ENCODE measurements around the gene UTS2. TPM values are rescaled to one million over a fixed set of nuclear protein-coding genes. Genes with fewer than 3 reads are reported as not detected.

The UTS2 gene
- total RNA-seq, 1 experiment from 2014 or later: not detected

GRCh38 chr1:7878027-7878426, 25.2 kb upstream of the UTS2 start (continued):
- TF ChIP-seq E2F4 (CRISPR knock-in tag; IDR thresholded peaks at IDR 0.05; ENCODE audit: borderline replicate concordance, low read depth) (no peak), NFYB (CRISPR knock-in tag; conservative IDR thresholded peaks at IDR 0.05; ENCODE audit: low read depth) (no peak), TEAD4 (CRISPR knock-in tag; IDR thresholded peaks at IDR 0.05) (no peak), PRRX2 (CRISPR knock-in tag; IDR thresholded peaks at IDR 0.05) (no peak), PREB (CRISPR knock-in tag; IDR thresholded peaks at IDR 0.05; ENCODE audit: borderline replicate concordance) (no peak), ESRRA (CRISPR knock-in tag; IDR thresholded peaks at IDR 0.05; ENCODE audit: borderline replicate concordance) (no peak), IRF1 (CRISPR knock-in tag; IDR thresholded peaks at IDR 0.05) (no peak), TP53 (CRISPR knock-in tag; IDR thresholded peaks at IDR 0.05) (no peak)
- TF ChIP-seq, protein P1, sequence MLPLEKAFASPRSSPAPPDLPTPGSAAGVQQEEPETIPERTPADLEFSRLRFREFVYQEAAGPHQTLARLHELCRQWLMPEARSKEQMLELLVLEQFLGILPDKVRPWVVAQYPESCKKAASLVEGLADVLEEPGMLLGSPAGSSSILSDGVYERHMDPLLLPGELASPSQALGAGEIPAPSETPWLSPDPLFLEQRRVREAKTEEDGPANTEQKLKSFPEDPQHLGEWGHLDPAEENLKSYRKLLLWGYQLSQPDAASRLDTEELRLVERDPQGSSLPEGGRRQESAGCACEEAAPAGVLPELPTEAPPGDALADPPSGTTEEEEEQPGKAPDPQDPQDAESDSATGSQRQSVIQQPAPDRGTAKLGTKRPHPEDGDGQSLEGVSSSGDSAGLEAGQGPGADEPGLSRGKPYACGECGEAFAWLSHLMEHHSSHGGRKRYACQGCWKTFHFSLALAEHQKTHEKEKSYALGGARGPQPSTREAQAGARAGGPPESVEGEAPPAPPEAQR (CRISPR knock-in tag; IDR thresholded peaks at IDR 0.05): no peak

- Mint-ChIP-seq H3K27me3 (ENCODE audit: low read depth) (peaks cover 2% of the 10 kb centered on the region; the same call in 1 of the 2 replicates), H3K36me3 (peaks cover 2% of the 10 kb centered on the region; the same call in 1 of the 2 replicates), H3K9me3 (peaks cover 25% of the 10 kb centered on the region), H3K4me1 (no peaks in the 10 kb centered on the region), H3K27ac (no peak overlapping the region), H3K4me3 (no peak overlapping the region)
- ChIA-PET POLR2A (interaction anchor here (0.5 kb wide), 1 partner anchor 31 kb away, joined by 3 read pairs; no protein-coding TSS in a partner anchor), CTCF (interaction anchor here (0.7 kb wide), 1 partner anchor 207 kb away, joined by 3 read pairs; no protein-coding TSS in a partner anchor)
- ATAC-seq: no peak
- no peak for DNase-seq (ENCODE audit: low spot score)
- TF ChIP-seq RORB (CRISPR knock-in tag; IDR thresholded peaks at IDR 0.05) (no peak), JAZF1 (CRISPR knock-in tag; IDR thresholded peaks at IDR 0.05) (no peak), MLX (CRISPR knock-in tag; IDR thresholded peaks at IDR 0.05) (no peak), CDX4 (CRISPR knock-in tag; IDR thresholded peaks at IDR 0.05; ENCODE audit: borderline replicate concordance) (no peak), PREB (CRISPR knock-in tag; IDR thresholded peaks at IDR 0.05; ENCODE audit: borderline replicate concordance) (no peak), MAX (CRISPR knock-in tag; IDR thresholded peaks at IDR 0.05) (no peak), GABPB1 (CRISPR knock-in tag; IDR thresholded peaks at IDR 0.05) (no peak), TCF7 (CRISPR knock-in tag; IDR thresholded peaks at IDR 0.05; ENCODE audit: low read depth) (no peak), MYBL2 (CRISPR knock-in tag; IDR thresholded peaks at IDR 0.05) (no peak), SOX15 (CRISPR knock-in tag; IDR thresholded peaks at IDR 0.05) (no peak)
- TF ChIP-seq, protein P2, sequence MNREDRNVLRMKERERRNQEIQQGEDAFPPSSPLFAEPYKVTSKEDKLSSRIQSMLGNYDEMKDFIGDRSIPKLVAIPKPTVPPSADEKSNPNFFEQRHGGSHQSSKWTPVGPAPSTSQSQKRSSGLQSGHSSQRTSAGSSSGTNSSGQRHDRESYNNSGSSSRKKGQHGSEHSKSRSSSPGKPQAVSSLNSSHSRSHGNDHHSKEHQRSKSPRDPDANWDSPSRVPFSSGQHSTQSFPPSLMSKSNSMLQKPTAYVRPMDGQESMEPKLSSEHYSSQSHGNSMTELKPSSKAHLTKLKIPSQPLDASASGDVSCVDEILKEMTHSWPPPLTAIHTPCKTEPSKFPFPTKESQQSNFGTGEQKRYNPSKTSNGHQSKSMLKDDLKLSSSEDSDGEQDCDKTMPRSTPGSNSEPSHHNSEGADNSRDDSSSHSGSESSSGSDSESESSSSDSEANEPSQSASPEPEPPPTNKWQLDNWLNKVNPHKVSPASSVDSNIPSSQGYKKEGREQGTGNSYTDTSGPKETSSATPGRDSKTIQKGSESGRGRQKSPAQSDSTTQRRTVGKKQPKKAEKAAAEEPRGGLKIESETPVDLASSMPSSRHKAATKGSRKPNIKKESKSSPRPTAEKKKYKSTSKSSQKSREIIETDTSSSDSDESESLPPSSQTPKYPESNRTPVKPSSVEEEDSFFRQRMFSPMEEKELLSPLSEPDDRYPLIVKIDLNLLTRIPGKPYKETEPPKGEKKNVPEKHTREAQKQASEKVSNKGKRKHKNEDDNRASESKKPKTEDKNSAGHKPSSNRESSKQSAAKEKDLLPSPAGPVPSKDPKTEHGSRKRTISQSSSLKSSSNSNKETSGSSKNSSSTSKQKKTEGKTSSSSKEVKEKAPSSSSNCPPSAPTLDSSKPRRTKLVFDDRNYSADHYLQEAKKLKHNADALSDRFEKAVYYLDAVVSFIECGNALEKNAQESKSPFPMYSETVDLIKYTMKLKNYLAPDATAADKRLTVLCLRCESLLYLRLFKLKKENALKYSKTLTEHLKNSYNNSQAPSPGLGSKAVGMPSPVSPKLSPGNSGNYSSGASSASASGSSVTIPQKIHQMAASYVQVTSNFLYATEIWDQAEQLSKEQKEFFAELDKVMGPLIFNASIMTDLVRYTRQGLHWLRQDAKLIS (CRISPR knock-in tag; IDR thresholded peaks at IDR 0.05; ENCODE audit: borderline replicate concordance): no peak
- TF ChIP-seq, protein P3, sequence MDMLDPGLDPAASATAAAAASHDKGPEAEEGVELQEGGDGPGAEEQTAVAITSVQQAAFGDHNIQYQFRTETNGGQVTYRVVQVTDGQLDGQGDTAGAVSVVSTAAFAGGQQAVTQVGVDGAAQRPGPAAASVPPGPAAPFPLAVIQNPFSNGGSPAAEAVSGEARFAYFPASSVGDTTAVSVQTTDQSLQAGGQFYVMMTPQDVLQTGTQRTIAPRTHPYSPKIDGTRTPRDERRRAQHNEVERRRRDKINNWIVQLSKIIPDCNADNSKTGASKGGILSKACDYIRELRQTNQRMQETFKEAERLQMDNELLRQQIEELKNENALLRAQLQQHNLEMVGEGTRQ (CRISPR knock-in tag; IDR thresholded peaks at IDR 0.05): no peak
These were observed 21.2 kb upstream of the UTS2 start for GRCh38 chr1:7873801-7874795.

Data from WTC11 (cell line).